ENCODE data around the gene RFWD3.

The RFWD3 gene, protein sequence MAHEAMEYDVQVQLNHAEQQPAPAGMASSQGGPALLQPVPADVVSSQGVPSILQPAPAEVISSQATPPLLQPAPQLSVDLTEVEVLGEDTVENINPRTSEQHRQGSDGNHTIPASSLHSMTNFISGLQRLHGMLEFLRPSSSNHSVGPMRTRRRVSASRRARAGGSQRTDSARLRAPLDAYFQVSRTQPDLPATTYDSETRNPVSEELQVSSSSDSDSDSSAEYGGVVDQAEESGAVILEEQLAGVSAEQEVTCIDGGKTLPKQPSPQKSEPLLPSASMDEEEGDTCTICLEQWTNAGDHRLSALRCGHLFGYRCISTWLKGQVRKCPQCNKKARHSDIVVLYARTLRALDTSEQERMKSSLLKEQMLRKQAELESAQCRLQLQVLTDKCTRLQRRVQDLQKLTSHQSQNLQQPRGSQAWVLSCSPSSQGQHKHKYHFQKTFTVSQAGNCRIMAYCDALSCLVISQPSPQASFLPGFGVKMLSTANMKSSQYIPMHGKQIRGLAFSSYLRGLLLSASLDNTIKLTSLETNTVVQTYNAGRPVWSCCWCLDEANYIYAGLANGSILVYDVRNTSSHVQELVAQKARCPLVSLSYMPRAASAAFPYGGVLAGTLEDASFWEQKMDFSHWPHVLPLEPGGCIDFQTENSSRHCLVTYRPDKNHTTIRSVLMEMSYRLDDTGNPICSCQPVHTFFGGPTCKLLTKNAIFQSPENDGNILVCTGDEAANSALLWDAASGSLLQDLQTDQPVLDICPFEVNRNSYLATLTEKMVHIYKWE

DNA sequence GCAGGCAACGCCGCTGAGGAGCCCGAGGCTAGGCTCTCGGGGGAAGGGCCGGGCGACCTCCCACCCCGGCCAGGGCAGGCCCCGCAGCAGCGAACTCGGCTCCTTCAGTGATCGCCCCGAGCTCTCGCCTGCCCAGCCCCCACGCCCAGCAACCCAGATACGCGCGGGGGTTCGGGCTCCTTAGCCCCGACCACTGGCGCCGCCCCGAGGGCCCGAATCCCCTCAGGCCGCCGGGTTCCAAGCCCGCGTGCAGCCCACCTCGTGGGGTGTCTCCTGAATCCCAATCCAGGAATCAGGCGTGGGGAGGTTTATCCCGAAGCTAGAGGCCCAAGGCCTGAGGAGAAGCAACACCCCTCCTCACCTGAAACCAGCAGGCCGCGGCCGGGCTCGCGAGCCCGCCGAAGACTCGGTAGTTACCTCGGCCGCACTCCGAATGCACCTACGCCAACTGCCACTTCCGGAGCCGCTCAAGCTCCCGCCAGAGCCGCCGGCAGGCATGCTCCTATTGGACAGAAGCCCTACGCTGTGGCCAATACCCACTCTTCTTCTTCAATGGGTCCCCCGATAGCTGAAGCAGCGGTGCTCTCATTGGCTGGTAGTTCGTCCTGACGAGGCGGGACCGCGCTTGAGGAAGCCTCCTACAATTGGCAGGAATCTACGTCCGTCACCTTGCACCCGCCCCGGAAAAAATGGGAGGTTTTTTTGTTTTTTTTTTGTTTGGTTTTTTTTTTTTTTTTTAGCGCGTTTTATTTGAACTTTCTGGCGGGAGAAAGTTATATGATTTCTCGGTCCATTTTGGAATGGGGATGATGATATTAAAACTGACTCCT lies at the start of gene RFWD3:
TSS of gene RFWD3 (minus strand) at position 453 of the 830 bp plus-strand sequence. CDS start 5,428 bp downstream, outside the sequence.
- Histone ChIP-seq H3K4me1 (ENCODE audit: control insufficient read depth in 2 of 2, insufficient read depth in 2 of 2, low read length in 2 of 2) (peaks cover 5 to 6% of the 10 kb centered on the region in 2 donors), H3K36me3 (ENCODE audit: control insufficient read depth in 2 of 2, insufficient read depth in 2 of 2, low read length in 2 of 2) (peaks cover 15 to 22% of the 10 kb centered on the region in 2 donors), H3K4me3 (ENCODE audit: low read length in 2 of 2) (peak within 1 kb of the TSS; percentile 80 to 92), H3K9me3 (ENCODE audit: control insufficient read depth in 2 of 2, low read length in 2 of 2) (no peaks in the 10 kb centered on the region), H3K27me3 (ENCODE audit: control insufficient read depth in 2 of 2, insufficient read depth in 2 of 2, low read length in 2 of 2) (no peaks in the 10 kb centered on the region), H3K27ac (ENCODE audit: low read depth in 2 of 2, low read length in 2 of 2) (peak within 1 kb of the TSS; percentile 75 to 76), H3K9ac (ENCODE audit: low read depth in 1 of 2, low read length in 2 of 2) (peak within 1 kb of the TSS; percentile 79)

DNA sequence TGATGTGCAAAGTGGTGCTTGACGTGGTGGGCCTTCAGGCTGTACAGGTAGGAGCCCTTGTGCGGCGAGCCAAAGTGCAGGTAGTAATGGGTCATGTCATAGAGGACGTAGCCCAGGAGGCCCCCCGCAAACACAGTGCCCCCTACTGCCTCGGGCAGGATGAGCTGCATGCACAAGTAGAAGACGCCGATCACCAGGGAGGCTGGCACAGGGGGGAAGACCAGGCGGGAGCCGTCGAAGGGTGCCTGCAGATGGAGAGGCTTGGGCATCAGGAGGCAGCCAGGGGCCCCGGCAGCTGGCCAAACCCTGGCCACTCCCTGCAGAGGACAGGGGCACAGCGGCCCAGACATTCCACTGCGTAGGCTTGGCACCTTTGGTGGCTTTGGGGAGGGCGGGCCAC lies 49.7 kb upstream of the RFWD3 start:
- Histone ChIP-seq H3K9me3 (ENCODE audit: control insufficient read depth in 2 of 2, low read length in 2 of 2) (no peaks in the 10 kb centered on the region), H3K4me3 (ENCODE audit: low read length in 2 of 2) (no peak overlapping the region), H3K36me3 (ENCODE audit: control insufficient read depth in 2 of 2, insufficient read depth in 2 of 2, low read length in 2 of 2) (peaks cover 0 to 2% of the 10 kb centered on the region in 2 donors), H3K27ac (ENCODE audit: low read depth in 2 of 2, low read length in 2 of 2) (no peak overlapping the region), H3K9ac (ENCODE audit: low read depth in 1 of 2, low read length in 2 of 2) (no peak overlapping the region), H3K27me3 (ENCODE audit: control insufficient read depth in 2 of 2, insufficient read depth in 2 of 2, low read length in 2 of 2) (peaks cover 0 to under 1% of the 10 kb centered on the region in 2 donors), H3K4me1 (ENCODE audit: control insufficient read depth in 2 of 2, insufficient read depth in 2 of 2, low read length in 2 of 2) (no peaks in the 10 kb centered on the region)

- H3K4me1 ChIP-seq (ENCODE audit: control insufficient read depth in 2 of 2, insufficient read depth in 2 of 2, low read length in 2 of 2) = peaks cover 0 to 3% of the 10 kb centered on the region in 2 donors
- peaks cover 0 to under 1% of the 10 kb centered on the region in 2 donors for H3K36me3 ChIP-seq (ENCODE audit: control insufficient read depth in 2 of 2, insufficient read depth in 2 of 2, low read length in 2 of 2)
- no peaks in the 10 kb centered on the region for H3K27me3 ChIP-seq (ENCODE audit: control insufficient read depth in 2 of 2, insufficient read depth in 2 of 2, low read length in 2 of 2)
- H3K9ac ChIP-seq (ENCODE audit: low read depth in 1 of 2, low read length in 2 of 2) = no peak overlapping the region
- H3K9me3 ChIP-seq (ENCODE audit: control insufficient read depth in 2 of 2, low read length in 2 of 2) = no peaks in the 10 kb centered on the region
- no peak overlapping the region for H3K4me3 ChIP-seq (ENCODE audit: low read length in 2 of 2)
- H3K27ac ChIP-seq (ENCODE audit: low read depth in 2 of 2, low read length in 2 of 2) = no peak overlapping the region
Measured at GRCh38 chr16:74713876-74714275, 47.2 kb upstream of the RFWD3 start.

DNA sequence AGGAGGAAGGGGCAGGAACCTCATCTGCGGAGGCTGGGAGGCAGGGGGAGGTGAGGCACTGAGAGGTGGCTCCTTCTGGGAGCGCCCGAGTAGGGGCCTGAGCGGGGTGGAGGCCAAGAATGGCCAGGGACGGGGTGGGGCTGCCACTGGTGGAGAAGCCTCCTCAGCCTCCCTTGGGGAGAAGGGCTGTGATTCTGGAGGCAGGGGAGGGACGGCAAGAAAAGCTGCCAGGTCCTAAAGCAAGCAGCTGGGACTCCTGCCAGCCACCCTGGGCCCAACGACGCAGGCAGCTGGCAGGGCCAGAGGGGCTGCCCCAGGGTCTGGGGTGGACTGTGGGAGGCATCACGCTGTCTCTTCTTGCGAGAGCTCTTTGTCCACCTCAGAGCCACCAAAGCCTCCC lies 46.6 kb upstream of the RFWD3 start:
- Histone ChIP-seq H3K9ac (ENCODE audit: low read depth in 1 of 2, low read length in 2 of 2) (no peak overlapping the region), H3K27me3 (ENCODE audit: control insufficient read depth in 2 of 2, insufficient read depth in 2 of 2, low read length in 2 of 2) (no peaks in the 10 kb centered on the region), H3K4me1 (ENCODE audit: control insufficient read depth in 2 of 2, insufficient read depth in 2 of 2, low read length in 2 of 2) (peaks cover 0 to 3% of the 10 kb centered on the region in 2 donors), H3K9me3 (ENCODE audit: control insufficient read depth in 2 of 2, low read length in 2 of 2) (no peaks in the 10 kb centered on the region), H3K36me3 (ENCODE audit: control insufficient read depth in 2 of 2, insufficient read depth in 2 of 2, low read length in 2 of 2) (no peaks in the 10 kb centered on the region), H3K4me3 (ENCODE audit: low read length in 2 of 2) (no peak overlapping the region), H3K27ac (ENCODE audit: low read depth in 2 of 2, low read length in 2 of 2) (no peak overlapping the region)

GRCh38 chr16:74711938-74712337 lies 45.3 kb upstream of the RFWD3 start:
- Histone ChIP-seq H3K27me3 (ENCODE audit: control insufficient read depth in 2 of 2, insufficient read depth in 2 of 2, low read length in 2 of 2) (no peaks in the 10 kb centered on the region), H3K4me1 (ENCODE audit: control insufficient read depth in 2 of 2, insufficient read depth in 2 of 2, low read length in 2 of 2) (peaks cover 0 to 3% of the 10 kb centered on the region in 2 donors), H3K36me3 (ENCODE audit: control insufficient read depth in 2 of 2, insufficient read depth in 2 of 2, low read length in 2 of 2) (no peaks in the 10 kb centered on the region), H3K4me3 (ENCODE audit: low read length in 2 of 2) (no peak overlapping the region), H3K9me3 (ENCODE audit: control insufficient read depth in 2 of 2, low read length in 2 of 2) (no peaks in the 10 kb centered on the region), H3K9ac (ENCODE audit: low read depth in 1 of 2, low read length in 2 of 2) (no peak overlapping the region), H3K27ac (ENCODE audit: low read depth in 2 of 2, low read length in 2 of 2) (no peak overlapping the region)

GRCh38 chr16:74710401-74710800 lies 43.7 kb upstream of the RFWD3 start:
- Histone ChIP-seq H3K9me3 (ENCODE audit: control insufficient read depth in 2 of 2, low read length in 2 of 2) (no peaks in the 10 kb centered on the region), H3K27ac (ENCODE audit: low read depth in 2 of 2, low read length in 2 of 2) (no peak overlapping the region), H3K9ac (ENCODE audit: low read depth in 1 of 2, low read length in 2 of 2) (no peak overlapping the region), H3K4me3 (ENCODE audit: low read length in 2 of 2) (no peak overlapping the region), H3K27me3 (ENCODE audit: control insufficient read depth in 2 of 2, insufficient read depth in 2 of 2, low read length in 2 of 2) (no peaks in the 10 kb centered on the region), H3K36me3 (ENCODE audit: control insufficient read depth in 2 of 2, insufficient read depth in 2 of 2, low read length in 2 of 2) (no peaks in the 10 kb centered on the region), H3K4me1 (ENCODE audit: control insufficient read depth in 2 of 2, insufficient read depth in 2 of 2, low read length in 2 of 2) (peaks cover 0 to 3% of the 10 kb centered on the region in 2 donors)

GRCh38 chr16:74709441-74709877 lies 42.8 kb upstream of the RFWD3 start:
- Histone ChIP-seq H3K9ac (ENCODE audit: low read depth in 1 of 2, low read length in 2 of 2) (no peak overlapping the region), H3K36me3 (ENCODE audit: control insufficient read depth in 2 of 2, insufficient read depth in 2 of 2, low read length in 2 of 2) (no peaks in the 10 kb centered on the region), H3K4me3 (ENCODE audit: low read length in 2 of 2) (no peak overlapping the region), H3K27ac (ENCODE audit: low read depth in 2 of 2, low read length in 2 of 2) (no peak overlapping the region), H3K4me1 (ENCODE audit: control insufficient read depth in 2 of 2, insufficient read depth in 2 of 2, low read length in 2 of 2) (peaks cover 0 to 3% of the 10 kb centered on the region in 2 donors), H3K9me3 (ENCODE audit: control insufficient read depth in 2 of 2, low read length in 2 of 2) (no peaks in the 10 kb centered on the region), H3K27me3 (ENCODE audit: control insufficient read depth in 2 of 2, insufficient read depth in 2 of 2, low read length in 2 of 2) (no peaks in the 10 kb centered on the region)

DNA sequence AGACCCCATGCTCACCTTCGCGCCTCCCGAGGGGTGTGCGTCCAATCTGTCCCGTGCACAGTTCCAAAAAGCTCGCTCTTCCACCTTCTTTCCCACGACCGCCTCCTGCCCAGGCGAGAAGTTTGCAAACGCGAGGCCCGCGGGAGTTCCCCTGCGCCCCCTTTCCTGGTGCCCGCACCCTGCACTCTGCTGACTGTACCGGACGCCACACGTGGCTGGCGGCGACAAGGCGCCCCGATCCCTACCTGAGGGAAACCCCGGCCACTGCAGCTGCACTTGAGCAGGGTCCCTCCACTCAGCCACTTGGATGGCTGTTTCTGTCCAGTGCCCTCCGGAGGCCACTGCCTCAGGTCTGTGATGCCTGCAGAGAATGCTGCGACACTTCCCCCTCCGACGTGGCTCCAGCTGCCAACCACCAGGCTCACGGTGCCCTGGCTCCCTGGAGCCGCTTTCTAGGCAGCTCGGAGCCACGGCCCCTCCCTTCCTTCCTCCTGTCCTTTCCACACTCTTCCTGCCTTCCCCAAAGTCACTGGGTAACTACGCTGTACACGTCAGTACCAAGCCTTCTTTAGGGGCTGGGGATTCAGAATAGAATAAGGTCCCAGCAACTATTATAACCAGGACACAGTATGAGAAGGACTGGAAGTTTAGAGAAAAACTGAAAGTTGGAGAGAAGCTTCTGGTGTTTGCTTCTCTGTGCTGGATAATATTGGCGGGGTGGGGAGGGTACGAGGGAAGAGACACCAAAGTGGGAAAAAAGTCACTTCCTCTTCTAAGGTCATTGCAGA lies 34.0 kb upstream of the RFWD3 start, which contains the start of gene MLKL:
TSS of gene MLKL (minus strand) at position 425 of the 788 bp plus-strand sequence. CDS start 5,105 bp downstream, outside the sequence.
- Histone ChIP-seq H3K9ac (ENCODE audit: low read depth in 1 of 2, low read length in 2 of 2) (peak within 1 kb of the TSS; percentile 79 to 91), H3K4me1 (ENCODE audit: control insufficient read depth in 2 of 2, insufficient read depth in 2 of 2, low read length in 2 of 2) (peaks cover 10 to 12% of the 10 kb centered on the region in 2 donors)

GRCh38 chr16:74700116-74700437 lies 33.4 kb upstream of the RFWD3 start:
- peak overlapping the region; percentile 86 to 95 for H3K4me3 ChIP-seq (ENCODE audit: low read length in 2 of 2)

More for the DNA sequence above, 34.0 kb upstream of the RFWD3 start, which contains the start of gene MLKL:
- Histone ChIP-seq H3K27me3 (ENCODE audit: control insufficient read depth in 2 of 2, insufficient read depth in 2 of 2, low read length in 2 of 2) (no peaks in the 10 kb centered on the region), H3K27ac (ENCODE audit: low read depth in 2 of 2, low read length in 2 of 2) (peak within 1 kb of the TSS; percentile 79 to 92), H3K9me3 (ENCODE audit: control insufficient read depth in 2 of 2, low read length in 2 of 2) (no peaks in the 10 kb centered on the region), H3K4me3 (ENCODE audit: low read length in 2 of 2) (peak within 1 kb of the TSS; percentile 86 to 95), H3K36me3 (ENCODE audit: control insufficient read depth in 2 of 2, insufficient read depth in 2 of 2, low read length in 2 of 2) (no peaks in the 10 kb centered on the region)

More at GRCh38 chr16:74700116-74700437, 33.4 kb upstream of the RFWD3 start:
- peak overlapping the region; percentile 79 to 91 for H3K9ac ChIP-seq (ENCODE audit: low read depth in 1 of 2, low read length in 2 of 2)
- H3K27me3 ChIP-seq (ENCODE audit: control insufficient read depth in 2 of 2, insufficient read depth in 2 of 2, low read length in 2 of 2) = no peaks in the 10 kb centered on the region
- H3K9me3 ChIP-seq (ENCODE audit: control insufficient read depth in 2 of 2, low read length in 2 of 2) = no peaks in the 10 kb centered on the region
- peak overlapping the region; percentile 79 to 92 for H3K27ac ChIP-seq (ENCODE audit: low read depth in 2 of 2, low read length in 2 of 2)
- H3K36me3 ChIP-seq (ENCODE audit: control insufficient read depth in 2 of 2, insufficient read depth in 2 of 2, low read length in 2 of 2) = peaks cover 2 to 4% of the 10 kb centered on the region in 2 donors
- peaks cover 10 to 12% of the 10 kb centered on the region in 2 donors for H3K4me1 ChIP-seq (ENCODE audit: control insufficient read depth in 2 of 2, insufficient read depth in 2 of 2, low read length in 2 of 2)
